IPS-11a (cell line): ENCODE results near the gene KCP.

Experiments
- H3K4me3 ChIP-seq: one replicate; pipeline ENCODE4 v1.5.1; 2013; ENCODE audit warnings: low read depth, low read length, control low read depth

KCP gene

GRCh38 chr7:128888756-128889095, 21.8 kb downstream of the KCP start:
- H3K4me3 ChIP-seq = no peak overlapping the region

GRCh38 chr7:128888039-128888755, 22.3 kb downstream of the KCP start:
- no peak overlapping the region for H3K4me3 ChIP-seq

DNA sequence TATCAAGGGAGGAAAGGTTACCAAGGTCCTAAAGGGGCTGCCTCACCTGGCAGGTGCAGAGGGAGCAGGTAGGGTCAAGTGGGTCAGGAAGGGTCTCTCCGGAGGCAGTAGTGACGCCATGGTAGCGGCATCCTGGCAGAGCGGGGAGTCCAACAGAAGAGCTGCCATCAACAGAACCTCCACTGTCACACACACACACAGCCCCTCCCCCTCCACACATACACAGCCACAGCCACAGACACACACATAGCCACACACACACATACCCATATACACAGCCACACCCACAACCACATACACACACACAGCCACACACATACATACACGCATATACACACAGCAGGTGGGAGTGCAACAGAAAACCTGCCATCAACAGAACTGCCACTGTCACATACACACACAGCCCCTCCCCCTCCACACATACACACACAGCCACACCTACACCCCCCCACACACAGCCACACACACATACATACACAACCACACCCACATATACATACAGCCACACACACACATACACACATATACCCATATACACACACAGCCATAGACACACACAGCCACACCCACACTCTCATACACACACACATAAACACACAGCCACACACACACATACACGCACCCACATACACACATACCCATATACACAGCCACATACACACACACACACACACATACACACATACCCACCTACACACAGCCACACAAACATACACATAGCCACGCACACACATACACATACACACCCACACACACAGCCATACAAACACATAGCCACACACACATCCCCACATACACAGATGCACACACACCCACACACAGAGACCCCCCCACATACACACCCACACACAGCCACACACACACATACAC, 23.1 kb downstream of the KCP start:
- H3K4me3 ChIP-seq = no peak overlapping the region

- no peak overlapping the region for H3K4me3 ChIP-seq
Measured at GRCh38 chr7:128886391-128887168, 23.9 kb downstream of the KCP start.

- H3K4me3 ChIP-seq = no peak overlapping the region
Measured at GRCh38 chr7:128885370-128886187, 24.9 kb downstream of the KCP start.

DNA sequence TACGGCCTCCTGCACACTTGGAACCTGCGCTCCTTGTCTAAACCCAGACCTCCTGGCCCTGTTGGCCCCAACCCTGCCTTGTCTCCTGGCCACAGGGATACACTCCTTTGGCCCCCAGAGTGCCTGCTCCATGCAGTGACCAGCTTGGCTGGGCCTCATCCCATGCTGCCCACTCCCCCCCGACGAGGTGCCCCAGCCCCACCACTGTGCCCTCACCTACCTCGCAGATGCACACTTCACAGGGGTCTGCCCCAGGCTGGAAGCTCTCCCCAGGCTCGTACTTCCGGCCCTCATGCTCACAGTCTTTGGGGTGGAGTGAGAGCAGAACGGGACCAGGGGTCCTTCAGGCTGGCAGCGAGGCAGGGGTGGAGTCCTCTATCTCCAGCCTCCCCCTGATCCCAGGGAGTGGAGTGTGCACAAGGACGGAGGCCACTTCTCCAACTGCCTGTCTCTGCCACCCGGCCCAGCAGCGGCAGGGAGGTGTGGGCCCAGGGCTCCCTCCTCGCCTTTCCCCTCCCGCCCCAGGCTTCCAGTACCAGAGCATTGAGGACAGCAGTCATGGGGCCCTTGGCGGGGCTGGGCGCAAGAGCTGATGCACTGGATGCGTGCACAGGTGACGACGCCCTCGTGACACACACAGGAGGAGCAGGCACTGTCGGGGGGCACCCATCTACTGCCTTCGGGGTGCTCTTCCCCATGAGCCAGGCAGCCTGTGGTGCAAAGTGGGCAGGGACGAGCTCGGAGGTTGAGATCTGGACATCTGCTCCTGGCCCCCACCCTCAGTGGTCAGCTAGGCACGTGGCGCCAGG, 25.7 kb downstream of the KCP start:
- no peak overlapping the region for H3K4me3 ChIP-seq

GRCh38 chr7:128883622-128884448, 26.7 kb downstream of the KCP start:
- no peak overlapping the region for H3K4me3 ChIP-seq

DNA sequence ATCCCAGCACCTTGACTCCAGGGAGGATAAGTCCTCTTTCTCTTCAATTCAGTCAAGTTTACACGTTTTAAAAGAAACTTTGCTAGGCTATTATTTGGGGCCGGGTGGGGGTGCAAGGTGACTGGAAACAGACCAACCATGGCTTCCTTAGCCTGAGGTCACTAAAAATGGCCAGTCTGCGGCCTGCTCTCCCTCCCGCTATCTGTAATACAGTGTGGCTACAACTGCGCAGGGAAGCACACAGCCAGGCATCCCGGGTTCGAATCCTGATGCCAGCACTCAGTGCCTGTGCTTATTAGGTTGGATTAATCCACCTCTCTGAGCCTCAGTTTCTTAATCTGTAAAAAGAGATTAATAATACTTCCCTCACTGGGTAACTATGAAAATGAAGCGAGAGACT, 28.4 kb downstream of the KCP start:
- H3K4me3 ChIP-seq = no peak overlapping the region

- no peak overlapping the region for H3K4me3 ChIP-seq
Measured at GRCh38 chr7:128881458-128882125, 28.9 kb downstream of the KCP start.

GRCh38 chr7:128880791-128881457, 29.6 kb downstream of the KCP start:
- no peak overlapping the region for H3K4me3 ChIP-seq

DNA sequence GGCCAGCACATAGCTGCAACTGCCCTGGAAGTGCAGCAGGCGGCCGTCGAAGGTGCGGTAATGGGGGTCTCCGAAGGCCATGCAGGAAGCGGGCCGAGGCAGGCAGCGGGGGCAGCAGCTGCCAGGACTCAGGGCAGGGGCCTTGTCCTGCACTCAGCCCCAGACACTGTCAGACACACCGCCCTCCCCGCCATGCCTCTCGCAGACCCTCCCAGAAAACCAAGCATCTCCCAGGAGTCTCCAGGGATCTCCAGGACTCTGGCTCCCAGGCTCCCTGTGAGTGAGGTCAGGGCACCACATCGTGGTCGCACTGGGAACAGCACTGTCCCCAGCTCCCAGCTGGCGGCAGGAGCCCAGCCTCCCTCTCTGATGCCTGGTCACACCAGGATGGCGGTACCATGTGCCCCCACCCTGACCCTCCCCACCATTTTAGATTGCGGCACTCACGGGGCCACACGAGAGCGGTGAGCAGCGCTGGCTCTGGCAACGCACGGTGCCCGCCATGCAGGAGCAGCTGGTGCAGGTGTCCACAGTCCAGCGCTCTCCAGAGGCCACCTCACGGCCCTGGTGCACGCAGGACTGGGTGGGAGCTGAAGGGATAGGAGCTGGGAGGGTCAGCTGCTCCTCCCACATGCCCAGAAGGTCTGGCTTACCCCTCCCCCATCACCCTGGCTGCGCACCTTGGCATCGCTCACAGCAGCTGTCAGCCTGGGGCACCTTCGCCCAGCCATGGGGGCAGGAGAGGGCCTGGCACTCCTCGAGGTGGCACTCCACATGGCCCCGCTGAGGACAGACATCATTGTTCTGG, 30.4 kb downstream of the KCP start:
- H3K4me3 ChIP-seq = no peak overlapping the region

- no peak overlapping the region for H3K4me3 ChIP-seq
Measured at GRCh38 chr7:128879461-128879938, 31.0 kb downstream of the KCP start.

- no peak overlapping the region for H3K4me3 ChIP-seq
Measured at GRCh38 chr7:128878226-128879105, 32.0 kb downstream of the KCP start.

GRCh38 chr7:128877756-128878120, 32.8 kb downstream of the KCP start:
- H3K4me3 ChIP-seq = no peak overlapping the region

DNA sequence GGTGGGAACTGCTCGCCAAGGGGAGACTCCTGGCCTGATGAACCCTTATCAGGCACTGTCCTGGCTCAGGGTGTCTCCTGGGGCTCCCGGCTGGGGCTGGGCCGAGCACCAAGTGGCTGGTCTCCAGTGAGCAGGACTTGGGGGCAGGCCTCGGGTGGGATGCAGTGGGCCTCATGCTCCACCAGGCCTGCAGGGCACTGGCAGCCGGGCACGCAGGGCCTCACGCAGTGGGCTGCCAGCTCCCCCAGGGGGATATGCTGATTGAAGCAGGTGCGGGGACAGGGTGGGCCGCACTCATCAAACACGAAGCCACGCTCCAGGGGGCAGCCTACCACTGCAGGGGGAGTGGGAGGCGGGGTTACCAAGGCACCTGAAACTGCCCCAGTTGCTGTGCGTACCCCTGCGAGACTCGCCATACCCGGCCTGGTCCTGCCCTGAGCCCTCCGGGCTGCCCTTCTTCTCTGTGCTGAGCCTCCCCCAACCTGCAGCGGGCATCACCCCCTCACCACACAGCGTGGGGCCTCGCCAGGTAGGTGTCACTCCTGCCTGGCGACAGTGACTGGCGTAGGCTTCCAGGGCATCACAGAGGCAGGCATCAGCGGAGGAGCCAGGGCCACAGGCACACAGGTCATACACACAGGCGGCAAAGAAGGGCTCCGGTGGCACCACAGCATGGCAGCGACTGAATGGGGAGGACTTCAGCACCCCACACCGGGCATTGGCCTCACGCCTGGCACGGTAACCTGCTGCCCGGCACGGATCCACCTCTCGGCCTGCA, 33.3 kb downstream of the KCP start:
- H3K4me3 ChIP-seq = no peak overlapping the region
